ENCODE measurements around the gene TCERG1L.

Gene TCERG1L

DNA sequence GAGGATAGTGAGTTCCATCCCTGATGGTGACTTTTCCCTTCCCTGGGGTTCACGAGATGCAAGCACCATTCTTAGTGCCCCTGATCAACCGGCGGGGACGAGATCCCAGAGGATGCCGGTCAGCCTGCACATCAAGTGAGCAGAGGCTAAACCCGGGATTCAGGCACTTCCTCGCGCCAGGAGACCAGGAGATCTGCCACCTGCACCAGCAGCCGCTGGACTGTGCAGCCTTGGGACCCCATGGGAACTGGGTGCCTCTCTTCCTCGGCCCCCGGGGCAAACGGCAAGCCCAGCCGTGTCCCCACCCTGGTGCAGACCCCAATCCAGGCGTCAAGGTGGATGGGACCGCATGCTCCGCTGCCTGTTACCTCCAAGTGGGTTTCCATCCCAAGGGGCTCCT lies 88.5 kb downstream of the TCERG1L start:
- DNase-seq: no peak

DNA sequence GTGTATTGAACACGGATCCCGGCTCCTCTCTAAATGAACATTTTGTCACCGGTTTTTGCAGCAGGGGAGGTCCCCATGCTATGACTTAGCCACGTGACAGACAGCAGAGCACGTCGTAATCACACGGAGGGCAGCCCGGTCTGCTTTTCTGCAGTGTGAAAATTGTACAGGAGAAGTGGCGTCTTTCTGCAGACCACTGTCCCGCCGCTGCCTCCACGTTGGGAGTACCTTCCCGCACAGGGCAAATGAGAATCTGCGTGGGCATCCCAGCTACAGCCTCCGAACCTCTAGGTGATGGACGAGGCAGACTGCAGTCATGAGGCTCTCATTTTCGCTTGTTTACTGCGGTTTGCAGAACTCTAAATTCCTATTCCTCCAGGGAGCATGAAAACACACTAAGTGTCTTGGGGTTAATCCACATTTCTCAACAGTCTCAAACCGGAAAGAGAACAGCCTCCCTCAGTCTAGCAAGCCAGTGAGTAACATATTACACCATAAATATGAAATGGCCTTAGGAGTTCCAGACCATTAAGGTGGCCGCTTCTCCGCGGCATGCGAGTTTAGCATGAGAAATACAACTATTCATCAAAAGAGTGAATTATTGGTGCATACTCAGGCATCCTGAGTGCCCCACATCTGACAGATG lies 89.8 kb downstream of the TCERG1L start:
- no peak for DNase-seq

DNA sequence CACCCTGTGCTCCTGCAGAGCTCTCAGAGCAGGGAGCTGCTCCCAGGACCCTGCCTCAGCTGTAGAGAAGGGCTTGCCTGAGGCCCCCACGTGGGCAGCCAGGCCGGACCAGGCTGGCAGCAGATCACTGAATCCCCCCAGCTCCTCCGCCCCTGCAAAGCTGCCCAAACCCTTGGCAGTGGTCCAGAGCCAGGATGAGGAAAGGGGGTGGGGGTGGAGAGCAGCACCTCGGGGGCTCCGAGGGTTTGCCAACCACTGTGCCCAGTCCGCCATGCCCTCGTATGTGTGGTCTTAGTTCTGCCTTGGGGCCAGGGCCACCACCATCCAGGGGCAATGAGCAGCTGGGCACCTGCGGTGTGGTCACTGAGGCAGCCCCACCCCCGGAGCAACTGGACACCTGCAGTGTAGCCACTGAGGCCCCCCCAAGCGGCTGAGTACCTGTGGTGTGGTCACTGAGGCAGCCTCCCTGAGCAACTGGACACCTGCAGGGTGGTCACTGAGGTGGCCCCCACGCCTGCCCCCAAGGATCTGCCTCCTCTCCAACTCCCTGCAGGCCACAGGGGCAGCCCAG lies 90.8 kb downstream of the TCERG1L start:
- DNase-seq: no peak

DNA sequence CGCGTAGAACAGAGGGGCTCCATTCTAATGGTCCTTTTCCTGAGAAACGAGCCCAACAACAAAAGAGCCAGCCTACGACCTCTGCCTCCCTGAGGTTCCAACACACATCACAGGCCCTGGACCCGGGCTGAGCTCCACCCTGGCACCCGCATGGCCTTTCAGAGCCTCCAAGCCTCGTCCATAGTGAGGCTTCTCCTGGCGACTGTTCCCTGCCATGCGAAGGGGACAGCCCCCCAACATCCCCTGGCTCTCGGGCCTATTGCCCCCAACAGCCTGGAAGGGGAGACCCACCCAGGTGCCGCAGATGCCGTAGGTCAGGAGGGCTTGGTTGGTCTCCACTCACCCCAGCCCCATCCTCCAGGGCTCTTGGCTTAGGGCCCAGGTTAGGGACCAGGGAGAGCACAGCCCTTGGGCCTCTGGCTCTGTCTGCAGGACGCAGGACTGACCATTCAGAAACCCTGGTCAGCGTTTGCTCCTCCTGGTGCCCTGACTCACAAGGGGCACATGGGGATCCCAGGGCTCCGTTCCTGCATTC lies 91.5 kb downstream of the TCERG1L start:
- DNase-seq: no peak

DNA sequence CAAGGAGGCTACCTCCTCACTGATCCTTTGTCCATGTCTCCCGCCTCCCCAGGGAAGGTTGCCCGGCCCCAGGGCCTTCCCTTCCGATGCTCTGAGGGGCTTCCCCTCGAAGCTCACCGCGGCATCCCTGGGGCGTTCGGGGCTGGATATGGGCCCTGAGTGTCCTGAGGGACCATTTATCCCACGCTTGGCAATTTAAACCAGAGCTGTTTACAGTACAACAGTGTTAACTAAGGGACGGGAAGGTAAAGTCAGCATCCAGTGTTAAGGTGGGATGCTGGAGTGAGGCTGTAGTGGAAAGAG lies 92.0 kb downstream of the TCERG1L start:
- no peak for DNase-seq

DNA sequence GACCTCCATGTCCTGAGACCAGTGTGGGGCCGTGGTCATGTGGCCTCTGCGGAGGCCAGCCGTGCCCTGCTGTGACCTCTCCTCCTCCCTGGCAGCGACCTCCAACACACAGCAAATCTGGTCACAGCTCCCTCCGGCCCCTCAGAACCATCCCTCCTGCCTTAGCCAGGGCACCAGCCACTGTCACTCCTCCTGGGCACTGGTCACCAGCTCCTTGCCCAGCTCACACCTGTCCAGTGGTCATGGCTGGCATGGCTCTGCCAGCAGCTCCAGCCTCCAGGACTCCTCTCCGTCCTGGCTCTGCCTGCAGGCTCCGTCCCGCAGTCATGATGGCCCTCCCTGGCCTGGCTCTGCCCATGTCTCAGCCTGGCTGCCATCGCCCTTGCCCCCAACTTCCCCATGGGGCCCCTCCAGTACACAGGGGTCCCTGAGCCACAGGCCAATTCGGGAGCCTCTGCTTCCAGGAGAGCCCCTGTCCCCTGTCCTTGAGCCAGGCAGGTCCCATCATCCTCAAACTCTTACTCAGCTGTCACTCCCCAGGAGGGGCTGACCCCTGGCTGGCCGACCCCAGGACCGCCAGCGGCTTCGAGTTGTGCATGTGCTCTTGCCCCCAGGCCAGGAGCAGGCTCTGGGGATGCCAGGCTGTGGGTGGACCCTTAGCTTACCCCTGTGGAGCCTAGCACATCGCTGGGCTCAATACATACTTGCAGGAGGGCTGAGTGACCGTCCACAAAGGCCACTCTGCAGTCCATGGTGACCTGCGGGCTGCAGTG lies 92.5 kb downstream of the TCERG1L start:
- DNase-seq: no peak

DNA sequence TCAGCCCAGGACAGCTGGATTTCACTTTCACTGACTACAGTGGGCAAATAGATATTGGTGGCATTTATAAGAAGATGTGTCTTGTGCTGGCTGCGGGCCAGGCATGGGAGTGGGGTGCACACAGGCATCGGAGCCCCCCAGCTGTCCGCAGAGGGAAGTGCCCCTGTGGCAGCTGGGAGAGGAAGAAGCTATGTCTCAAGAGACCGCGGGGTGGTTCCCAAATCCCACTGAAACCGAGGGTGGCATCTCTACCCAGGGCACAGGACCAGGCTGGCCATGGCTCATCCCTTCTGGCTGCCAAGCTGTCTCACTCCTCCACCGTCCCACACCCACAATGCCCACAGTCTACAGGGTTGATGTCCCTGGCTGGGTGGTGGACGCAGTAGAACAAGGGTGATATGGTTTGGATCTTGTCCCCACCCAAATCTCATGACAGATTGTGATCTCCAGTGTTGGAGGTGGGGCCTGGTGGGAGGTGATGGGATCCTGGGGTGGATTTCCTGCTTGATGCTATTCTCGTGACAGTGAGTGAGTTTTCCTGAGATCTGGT lies 94.8 kb downstream of the TCERG1L start:
- DNase-seq: no peak

DNA sequence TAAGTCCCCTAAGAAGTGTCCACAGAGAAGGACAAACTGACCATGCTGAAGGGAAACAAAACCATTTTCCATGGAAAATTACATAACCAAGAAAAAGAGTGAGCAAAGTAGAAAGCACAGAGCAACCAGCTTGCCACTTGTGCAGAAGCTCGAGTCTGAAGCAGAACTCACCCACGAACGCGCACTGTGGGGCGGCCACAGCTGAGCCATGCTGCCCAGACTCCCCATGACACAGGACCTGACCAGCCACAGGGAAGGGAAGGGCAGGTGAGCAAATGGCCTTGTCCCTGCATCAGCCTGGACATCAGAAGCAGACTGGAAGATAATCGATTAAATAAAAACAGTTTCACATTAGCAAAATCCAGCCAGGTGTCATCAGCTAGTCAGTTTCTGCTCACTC lies 95.7 kb downstream of the TCERG1L start:
- DNase-seq: no peak

DNA sequence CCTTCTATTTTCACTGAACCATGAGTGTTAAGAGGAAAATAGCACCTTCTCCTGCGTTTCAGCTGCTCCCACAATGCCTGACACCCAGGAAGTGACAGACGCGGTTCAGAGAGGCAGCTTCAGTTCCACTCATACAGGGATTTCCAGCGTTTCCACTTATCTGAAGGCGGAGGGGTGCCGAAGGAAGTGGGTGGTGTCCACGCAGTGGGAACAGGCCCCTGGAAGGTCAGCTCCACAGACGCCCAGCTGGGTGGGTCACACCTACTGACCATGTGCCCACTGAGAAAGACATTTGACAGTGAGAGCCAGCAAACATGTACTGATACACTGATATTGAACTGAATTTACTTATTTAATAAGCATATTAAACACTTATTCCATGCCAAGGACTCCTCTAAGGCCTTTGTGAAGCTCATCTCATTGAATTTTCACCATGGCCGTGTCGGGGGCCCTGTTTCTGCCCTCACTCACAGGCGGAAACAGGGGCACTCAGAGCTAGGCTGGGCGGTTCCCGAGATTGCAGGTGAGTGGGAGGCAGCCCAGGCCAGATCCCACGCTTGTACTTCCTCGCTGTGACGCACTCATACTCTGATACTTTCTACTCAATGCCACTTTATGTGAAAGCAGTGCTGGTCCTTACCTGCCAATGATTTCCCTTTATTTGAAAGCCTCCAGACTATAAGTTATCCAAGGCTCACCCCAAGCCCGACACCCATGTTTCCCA lies 96.8 kb downstream of the TCERG1L start:
- DNase-seq: no peak

DNA sequence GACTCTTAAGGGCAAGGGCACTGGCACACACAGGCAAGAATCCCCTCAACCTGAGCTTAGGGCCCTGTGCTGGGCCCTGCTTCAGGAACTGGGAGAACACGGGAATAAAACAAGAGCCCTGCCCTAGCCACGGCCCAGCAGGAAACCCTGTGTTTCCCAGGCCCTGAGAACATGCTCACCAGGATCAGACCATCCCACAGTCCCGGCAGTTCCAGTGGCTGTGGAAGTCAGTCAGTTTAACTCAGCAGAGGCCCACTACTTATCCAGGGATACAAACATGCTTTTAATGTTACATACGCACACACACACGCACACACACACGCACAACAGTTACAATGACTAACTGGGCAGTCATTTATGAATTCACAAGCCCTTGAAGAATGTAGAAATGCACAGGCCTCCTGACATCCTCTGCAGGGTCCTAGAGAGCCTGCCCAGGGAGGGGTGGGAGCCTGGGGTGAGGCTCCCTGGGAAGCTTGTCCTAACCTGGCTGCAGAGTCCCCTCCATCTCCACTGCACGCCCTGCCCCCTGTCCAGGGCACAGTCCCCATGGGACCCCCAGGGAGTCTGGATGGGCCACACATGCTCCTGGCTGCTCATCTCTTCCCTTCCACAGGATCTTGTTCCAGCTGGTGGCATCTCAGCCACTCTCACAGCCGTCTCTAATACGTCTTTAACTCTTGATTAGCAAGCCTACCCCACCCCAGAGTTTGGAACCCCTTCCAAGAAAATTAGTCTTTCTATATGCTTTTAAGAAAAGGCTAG lies 97.6 kb downstream of the TCERG1L start:
- no peak for DNase-seq

DNA sequence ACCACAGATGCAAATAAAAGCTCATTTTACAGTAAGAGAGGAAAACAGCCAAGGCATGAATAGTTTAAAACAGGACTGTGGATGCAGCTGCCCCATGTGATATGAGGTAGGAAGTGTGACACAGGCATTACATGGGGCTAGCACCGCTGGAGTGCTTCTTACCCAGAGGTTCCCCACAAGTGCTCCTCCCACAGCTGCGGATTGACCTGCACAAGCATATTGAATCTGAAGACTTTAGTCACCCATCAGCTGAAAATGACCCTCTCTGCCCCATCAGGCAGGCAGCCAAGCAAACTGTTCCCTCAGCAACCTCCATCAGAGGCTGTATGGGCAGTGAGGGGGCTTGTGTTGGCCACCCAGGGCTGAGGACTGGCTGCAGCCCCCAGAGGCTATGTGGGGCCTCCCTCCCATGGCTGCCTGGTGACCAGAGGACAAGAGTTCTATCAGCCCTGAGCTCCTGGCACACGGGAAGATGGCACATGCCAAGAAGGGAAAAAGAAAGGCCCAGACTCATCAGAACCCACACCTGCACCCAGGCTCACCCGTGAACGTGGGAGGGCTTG lies 98.7 kb downstream of the TCERG1L start:
- no peak for DNase-seq

DNA sequence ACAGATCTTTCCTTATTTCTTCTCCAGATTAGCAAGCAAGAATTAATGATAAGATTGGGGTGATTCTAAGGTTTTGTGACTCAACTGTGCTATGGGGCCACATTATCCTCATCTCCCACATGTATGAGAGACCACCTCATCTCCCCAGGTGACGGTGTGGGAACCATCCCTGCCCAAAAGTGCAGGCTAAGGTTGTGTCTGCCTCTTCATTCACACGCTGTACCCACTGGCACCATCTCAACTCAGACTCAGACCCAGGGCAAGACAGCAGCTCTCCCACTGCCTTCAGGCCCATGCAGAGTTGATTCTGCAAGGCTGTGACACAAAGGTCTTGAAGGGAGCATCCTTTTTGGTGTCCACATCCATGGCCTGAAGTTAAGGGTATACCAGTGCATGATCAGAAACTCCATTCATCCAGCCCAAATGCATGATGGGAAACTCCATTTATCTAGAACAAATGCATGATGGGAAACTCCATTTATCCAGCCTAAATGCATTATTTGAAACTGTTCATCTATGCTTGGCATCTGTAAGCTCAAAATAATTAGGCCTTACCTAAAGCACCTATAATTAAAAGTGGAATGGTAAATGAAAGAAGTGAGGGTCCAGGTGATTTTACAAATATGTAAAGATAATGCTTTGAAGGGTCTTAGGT lies 99.4 kb downstream of the TCERG1L start:
- no peak for DNase-seq

DNA sequence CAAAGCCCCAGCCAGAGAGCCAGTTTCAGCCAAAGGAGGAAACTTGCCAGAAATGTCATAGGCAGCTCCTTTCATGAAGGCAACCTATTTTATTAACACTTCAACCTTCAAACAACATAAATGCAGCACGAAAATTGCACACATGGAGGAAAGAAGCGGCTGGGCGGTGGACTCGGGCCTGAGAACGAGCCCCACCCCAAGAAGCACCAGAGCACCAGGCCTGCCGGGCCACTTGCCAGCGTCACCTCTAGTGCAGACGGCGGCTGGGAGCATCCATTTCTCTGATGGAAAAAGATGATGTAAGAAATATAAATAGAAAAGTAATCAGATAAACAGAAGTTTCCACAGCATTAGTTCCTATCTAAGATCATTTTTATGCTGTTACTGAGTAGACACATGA lies 100.0 kb downstream of the TCERG1L start:
- no peak for DNase-seq

DNA sequence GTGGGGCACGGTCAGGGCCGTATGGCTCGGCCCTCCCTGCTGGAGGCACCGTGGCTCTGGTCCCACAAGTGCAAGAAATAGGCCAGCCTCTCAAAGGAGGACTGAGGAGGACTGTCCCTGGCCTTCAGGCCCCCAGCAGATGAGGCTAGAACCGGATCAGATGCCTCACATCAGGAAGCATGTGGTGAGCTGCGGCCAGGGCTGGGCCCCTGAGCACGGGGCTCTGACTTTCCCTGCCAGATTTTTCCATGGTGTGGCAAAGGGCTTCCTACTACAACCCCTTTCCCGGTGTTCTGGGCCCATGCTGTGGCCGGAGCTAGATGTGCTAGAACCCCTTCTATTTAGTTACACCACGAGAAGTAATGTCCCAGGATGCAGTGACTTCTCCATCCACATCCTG lies 100.4 kb downstream of the TCERG1L start:
- DNase-seq: no peak

DNA sequence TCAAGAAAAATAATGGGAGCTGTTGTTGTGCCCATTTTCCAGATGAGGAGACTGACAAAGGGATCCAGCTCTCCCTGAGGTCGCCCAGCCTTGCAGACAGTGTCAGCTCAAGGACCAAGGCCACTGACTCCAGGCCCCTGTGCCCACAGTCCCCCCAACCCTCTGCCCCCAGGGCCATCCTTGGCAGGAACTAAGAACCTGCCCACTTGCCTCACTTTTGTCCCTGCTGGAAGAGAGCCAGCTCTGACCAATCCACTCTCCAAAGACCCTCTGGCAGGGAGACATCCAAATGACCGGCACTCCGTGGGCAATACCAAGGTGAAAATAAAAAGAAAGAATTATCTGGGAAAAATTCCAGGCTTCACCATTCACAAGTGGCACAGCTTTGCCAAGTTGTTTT lies 101.3 kb downstream of the TCERG1L start:
- no peak for DNase-seq

DNA sequence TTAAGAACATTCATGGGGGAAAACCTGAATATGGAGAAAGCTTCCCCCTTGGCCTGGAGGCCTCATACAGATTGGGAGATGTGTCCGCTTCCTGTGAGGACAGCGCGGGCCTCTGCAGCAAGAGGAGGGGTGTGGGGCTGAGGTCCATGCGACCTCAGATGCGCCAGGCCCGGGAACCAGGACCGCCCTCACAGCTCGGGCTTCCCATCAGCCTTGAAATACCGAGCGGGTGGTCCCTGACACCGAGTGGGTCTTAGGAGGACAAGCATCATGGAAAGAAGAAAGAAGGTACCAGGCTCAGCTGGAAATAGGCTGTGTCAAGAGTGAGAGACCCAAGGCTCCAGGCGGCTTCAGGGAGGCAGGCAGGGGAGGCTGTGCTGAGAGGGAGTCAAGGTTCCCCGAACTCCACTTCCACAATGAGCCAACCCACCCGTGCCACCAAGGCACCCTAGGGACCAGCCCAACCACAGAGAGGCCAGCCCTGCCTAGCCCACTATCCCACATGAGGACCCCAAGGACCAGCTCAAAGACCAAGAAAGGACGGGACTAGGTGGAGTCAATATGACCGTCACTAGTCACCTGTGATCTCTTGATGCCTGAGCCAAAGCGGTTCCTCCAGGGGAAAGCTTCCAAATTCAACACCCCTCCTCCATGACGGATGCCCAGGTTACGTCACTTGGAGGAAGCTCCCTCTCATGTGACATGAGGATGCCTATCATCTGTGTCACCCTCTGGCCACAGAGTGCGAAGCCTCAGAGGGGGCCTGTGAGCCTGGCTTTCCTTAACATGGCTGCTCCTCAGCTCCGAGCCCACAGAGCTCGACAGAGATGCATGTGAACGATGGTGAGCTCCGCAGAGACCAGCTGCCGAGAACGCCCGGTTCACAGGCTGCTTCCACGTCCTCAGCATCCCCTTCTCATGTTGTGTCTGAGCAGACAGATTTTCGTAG lies 103.7 kb downstream of the TCERG1L start:
- DNase-seq: no peak

DNA sequence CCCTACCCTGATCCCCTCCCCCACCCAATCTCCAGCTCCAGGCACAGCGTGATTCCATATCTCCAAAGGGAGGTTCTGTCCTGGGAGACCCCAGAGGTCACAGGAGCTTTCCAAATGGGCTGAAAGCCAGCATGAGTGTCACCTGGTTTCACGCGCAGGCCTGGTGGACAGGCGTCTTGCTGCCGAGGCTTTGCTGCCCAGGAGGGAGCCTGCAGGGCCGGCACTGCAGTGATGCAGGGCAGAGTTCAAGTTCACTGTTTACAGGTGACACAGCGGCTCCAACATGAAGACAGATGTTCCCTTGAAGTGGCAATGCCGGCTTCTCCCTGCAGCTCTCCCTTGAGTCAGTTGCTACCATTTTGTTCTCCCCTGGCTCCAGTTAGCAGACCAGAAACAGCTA lies 104.3 kb downstream of the TCERG1L start:
- no peak for DNase-seq

DNA sequence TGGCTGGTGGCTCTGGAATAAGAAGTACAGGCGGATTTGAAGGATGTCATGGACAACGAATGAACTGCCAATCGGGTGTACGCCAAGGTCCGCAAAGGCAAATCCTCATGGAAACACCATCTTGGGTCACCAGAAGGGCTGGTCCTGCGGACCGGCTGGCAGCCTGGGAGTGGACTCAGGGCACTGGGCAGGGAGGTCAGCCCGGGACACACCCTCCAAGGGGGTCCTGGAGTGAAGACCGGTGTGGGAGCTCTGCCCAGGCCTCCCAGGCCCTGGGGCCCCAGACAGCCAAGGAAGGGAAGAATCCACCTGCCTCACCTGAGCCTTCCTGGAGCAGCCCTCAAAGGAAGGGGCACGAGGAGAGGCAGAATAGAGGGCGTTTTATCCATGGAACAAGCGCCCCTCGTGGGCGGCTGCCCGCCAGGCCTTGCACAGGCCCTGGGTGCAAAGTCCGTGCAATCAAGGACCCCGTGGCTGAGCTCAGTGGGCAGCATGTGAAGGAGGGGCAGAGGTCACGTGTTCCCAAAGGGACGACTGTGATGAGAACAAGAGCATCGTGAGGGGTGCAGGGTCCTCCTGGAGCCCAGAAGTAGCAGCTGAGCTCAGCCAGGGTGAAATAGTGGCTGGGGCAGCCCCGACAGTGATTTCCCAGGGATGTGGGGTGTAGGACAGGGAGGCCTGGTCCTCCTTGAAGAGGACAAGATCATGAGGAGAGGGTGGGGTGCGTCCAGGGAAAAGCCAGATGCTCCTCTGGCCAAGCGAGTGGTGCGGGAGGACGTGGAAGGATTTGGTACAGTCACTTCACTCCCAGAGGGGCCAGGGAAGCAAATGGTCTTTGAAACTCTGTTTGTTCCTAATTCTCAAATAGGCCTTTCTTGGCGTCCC lies 105.2 kb downstream of the TCERG1L start:
- no peak for DNase-seq

DNA sequence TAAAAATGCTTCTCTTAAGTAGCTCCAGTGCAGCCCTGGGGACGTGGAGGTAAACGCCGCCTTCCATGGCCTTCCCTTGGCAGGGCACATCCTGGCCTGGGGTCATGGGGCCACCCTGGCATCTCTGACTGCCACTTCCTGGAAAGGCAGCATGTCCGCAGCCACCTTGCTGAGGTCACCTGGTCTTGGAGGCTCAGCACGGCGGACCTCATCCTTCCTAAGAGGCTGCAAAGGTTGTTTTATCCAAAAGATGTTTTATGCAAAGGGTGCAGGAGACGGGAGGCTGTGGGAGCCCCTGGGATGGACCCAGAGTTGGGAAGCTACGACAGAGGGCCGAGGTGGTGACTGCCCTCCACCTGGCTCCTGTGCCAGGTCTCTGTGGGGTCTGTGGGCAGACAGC lies 106.0 kb downstream of the TCERG1L start:
- no peak for DNase-seq
